Mesodermal cell (in vitro differentiated cells): ENCODE measurements around the gene STRA6.

ENCODE experiments used
- H3K27ac ChIP-seq: 2 replicates; pipeline ENCODE4 v1.7.0; 2013; ENCODE audit warnings: mild to moderate bottlenecking, low read depth, low read length, moderate library complexity; ENCODE audit not compliant: severe bottlenecking
- H3K36me3 ChIP-seq: 2 replicates; pipeline ENCODE4 v1.7.1; 2013; ENCODE audit warnings: mild to moderate bottlenecking, low read length, moderate library complexity; ENCODE audit not compliant: control insufficient read depth, insufficient read depth
- H3K4me1 ChIP-seq: one replicate; pipeline ENCODE4 v1.7.1; 2013; ENCODE audit warnings: mild to moderate bottlenecking, low read length; ENCODE audit not compliant: insufficient read depth, control insufficient read depth, poor library complexity, severe bottlenecking
- H3K4me3 ChIP-seq: 2 replicates; pipeline ENCODE4 v1.7.0; 2013; ENCODE audit warnings: low read length, control low read depth, mild to moderate bottlenecking; ENCODE audit not compliant: insufficient read depth, poor library complexity, severe bottlenecking; ENCODE audit errors: extremely low read depth
- H3K9me3 ChIP-seq: 2 replicates; pipeline ENCODE4 v1.7.1; 2013; ENCODE audit warnings: mild to moderate bottlenecking, low read length, moderate library complexity; ENCODE audit not compliant: control insufficient read depth
- WGBS, 2 experiments: methylation state at CpG; one replicate each; pipeline ENCODE4 v1.1.5; 2013; ENCODE audit warnings: missing lambda C conversion rate in 2 of 2; ENCODE audit not compliant: insufficient coverage in 2 of 2; 5-methylcytosine and 5-hydroxymethylcytosine counted together

The STRA6 gene

DNA sequence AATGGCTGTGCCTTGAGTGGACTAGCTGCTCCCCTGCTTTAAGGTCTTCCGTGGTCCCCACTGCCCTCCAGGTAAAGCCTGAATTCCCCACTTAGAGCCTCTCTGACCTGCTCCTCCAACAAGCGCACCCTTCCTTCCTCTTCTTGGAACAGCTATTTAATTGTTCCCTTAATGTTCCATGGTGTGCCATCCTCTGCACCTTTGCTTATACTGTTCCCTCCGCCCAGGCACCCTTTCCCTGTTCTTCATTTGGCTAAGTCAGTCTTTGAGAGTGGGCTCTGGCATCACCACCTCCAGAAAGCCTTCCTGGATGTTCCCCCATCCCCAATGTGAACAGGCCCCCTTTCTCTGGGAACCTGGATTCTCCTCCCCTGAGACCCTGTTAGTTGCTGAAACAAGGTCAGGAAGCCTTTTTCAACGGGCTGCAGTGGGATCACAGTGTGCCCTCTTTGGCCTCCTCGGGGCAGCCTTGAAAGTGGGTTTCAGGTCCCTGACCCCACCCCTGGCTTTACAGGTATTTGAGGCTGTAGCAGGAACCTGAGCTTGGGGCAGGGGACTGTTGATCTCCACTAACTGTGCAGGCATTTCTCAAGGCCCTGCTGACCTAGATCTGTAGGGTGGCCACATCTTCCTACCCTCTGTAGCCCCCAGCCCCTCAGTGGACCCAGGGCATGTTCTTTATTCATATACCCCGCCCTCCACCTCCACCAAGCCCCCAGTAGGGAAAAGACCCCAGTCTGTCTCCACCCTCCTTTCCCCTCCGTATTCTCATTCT, 24.1 kb downstream of the STRA6 start:
- Histone ChIP-seq H3K27ac (no peak overlapping the region), H3K4me1 (peaks cover 47% of the 10 kb centered on the region), H3K36me3 (peaks cover 4% of the 10 kb centered on the region), H3K4me3 (no peak overlapping the region), H3K9me3 (no peaks in the 10 kb centered on the region)
- WGBS, 2 experiments: 98 to 100% methylated on average over 6 to 7 of the region's 7 CpGs

DNA sequence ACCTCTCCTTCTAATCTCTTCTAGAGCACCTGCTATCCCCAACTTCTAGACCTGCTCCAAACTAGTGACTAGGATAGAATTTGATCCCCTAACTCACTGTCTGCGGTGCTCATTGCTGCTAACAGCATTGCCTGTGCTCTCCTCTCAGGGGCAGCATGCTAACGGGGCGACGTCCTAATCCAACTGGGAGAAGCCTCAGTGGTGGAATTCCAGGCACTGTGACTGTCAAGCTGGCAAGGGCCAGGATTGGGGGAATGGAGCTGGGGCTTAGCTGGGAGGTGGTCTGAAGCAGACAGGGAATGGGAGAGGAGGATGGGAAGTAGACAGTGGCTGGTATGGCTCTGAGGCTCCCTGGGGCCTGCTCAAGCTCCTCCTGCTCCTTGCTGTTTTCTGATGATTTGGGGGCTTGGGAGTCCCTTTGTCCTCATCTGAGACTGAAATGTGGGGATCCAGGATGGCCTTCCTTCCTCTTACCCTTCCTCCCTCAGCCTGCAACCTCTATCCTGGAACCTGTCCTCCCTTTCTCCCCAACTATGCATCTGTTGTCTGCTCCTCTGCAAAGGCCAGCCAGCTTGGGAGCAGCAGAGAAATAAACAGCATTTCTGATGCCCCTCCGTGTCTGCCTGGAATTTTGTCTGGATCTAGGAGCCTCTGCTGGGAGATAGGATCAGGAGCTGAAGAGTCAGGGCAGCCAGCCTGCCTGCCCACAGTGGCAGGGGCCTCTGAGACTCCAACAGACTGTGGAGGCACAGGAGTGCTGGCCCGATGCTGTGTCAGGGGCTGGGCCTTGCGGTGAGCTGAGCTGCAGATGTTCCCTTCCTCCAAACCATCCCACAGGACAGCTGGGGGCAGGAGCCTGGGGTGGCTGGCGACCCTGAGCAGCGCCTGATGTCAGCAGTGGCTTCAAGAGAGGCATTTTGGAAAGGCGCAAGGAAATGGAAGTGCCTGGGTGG, 26.0 kb downstream of the STRA6 start:
- Histone ChIP-seq H3K9me3 (no peaks in the 10 kb centered on the region), H3K4me1 (peaks cover 55% of the 10 kb centered on the region), H3K4me3 (no peak overlapping the region), H3K27ac (peak overlapping the region; percentile 57), H3K36me3 (no peaks in the 10 kb centered on the region)
- WGBS, 2 experiments: 66 to 73% methylated on average over 7 to 10 of the region's 10 CpGs

DNA sequence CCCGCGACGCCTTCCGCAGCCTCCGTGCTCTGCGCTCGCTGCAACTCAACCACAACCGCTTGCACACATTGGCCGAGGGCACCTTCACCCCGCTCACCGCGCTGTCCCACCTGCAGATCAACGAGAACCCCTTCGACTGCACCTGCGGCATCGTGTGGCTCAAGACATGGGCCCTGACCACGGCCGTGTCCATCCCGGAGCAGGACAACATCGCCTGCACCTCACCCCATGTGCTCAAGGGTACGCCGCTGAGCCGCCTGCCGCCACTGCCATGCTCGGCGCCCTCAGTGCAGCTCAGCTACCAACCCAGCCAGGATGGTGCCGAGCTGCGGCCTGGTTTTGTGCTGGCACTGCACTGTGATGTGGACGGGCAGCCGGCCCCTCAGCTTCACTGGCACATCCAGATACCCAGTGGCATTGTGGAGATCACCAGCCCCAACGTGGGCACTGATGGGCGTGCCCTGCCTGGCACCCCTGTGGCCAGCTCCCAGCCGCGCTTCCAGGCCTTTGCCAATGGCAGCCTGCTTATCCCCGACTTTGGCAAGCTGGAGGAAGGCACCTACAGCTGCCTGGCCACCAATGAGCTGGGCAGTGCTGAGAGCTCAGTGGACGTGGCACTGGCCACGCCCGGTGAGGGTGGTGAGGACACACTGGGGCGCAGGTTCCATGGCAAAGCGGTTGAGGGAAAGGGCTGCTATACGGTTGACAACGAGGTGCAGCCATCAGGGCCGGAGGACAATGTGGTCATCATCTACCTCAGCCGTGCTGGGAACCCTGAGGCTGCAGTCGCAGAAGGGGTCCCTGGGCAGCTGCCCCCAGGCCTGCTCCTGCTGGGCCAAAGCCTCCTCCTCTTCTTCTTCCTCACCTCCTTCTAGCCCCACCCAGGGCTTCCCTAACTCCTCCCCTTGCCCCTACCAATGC, 27.1 kb downstream of the STRA6 start:
- 93 to 95% methylated on average over 45 of the region's 45 CpGs for WGBS, 2 experiments
- Histone ChIP-seq H3K9me3 (no peaks in the 10 kb centered on the region), H3K4me1 (peaks cover 53% of the 10 kb centered on the region), H3K36me3 (no peaks in the 10 kb centered on the region), H3K27ac (no peak overlapping the region), H3K4me3 (no peak overlapping the region)

DNA sequence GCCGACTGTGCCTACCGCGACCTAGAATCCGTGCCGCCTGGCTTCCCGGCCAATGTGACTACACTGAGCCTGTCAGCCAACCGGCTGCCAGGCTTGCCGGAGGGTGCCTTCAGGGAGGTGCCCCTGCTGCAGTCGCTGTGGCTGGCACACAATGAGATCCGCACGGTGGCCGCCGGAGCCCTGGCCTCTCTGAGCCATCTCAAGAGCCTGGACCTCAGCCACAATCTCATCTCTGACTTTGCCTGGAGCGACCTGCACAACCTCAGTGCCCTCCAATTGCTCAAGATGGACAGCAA, 27.7 kb downstream of the STRA6 start:
- Histone ChIP-seq H3K27ac (no peak overlapping the region), H3K4me1 (peaks cover 47% of the 10 kb centered on the region), H3K4me3 (no peak overlapping the region), H3K9me3 (no peaks in the 10 kb centered on the region), H3K36me3 (no peaks in the 10 kb centered on the region)
- WGBS, 2 experiments: 96 to 98% methylated on average over 14 of the region's 14 CpGs

DNA sequence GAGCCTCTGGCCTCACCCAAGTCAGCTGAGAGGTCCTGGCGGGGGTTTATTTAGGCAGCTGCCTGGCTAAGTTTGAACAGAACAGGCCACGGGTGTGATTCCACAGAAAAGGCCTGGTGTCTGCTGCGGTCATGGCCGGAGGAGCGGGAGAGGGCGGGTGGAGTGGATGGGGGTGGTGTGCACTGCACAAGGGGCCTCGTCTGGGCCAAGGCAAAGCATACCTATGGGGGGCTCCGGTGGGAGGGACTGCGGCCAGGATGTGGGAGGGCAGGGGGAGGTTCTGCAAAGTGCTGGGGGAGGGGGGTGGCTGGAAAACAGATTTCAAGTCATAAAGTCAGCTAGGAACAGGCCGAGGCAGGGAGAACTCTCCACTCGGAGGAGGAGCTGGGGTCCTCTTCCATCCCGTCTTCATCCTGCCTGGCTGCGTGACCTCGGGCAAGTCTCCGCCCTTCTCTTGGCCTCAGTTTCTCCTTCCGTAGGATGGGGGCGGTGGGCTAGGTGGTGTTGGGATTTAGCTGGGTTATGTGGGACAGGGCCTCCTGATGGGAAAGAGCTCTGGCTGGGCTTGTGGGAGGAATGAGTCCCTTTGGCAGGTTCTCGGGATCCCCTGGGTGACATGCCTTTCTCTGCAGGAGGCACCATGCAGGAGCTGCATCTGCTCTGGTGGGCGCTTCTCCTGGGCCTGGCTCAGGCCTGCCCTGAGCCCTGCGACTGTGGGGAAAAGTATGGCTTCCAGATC, 28.2 kb downstream of the STRA6 start:
- peak overlapping the region; percentile 64 for H3K27ac ChIP-seq
- H3K9me3 ChIP-seq: no peaks in the 10 kb centered on the region
- no peak overlapping the region for H3K4me3 ChIP-seq
- 73 to 83% methylated on average over 13 to 20 of the region's 20 CpGs for WGBS, 2 experiments
- H3K4me1 ChIP-seq: peaks cover 42% of the 10 kb centered on the region
- H3K36me3 ChIP-seq: no peaks in the 10 kb centered on the region

DNA sequence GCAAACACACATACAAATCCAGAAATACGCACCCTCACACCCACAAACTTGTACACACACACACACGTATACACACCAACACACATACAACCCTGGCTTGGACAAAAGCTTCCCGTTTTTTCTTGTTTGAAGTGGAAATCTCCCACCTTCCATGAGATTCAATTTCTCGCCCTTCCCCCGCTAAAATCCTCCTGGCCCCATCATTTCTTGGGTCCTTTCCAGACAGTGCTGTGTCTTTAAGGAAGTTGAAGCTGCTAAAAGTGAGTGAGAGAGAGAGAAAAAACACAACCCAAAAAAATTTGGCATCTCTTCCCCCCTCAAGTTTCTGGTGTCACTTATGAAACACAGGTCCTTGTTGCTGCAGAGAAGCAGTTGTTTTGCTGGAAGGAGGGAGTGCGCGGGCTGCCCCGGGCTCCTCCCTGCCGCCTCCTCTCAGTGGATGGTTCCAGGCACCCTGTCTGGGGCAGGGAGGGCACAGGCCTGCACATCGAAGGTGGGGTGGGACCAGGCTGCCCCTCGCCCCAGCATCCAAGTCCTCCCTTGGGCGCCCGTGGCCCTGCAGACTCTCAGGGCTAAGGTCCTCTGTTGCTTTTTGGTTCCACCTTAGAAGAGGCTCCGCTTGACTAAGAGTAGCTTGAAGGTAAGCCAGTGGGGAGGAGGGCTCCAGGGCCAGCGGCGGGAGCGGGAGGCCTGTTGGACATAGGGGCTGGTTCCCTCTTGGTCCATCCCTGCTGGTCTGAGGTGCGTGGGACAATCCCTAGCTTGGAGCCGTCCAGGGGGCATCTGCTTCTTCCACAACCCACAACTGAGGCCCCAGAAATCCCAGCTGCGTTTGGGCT, 29.0 kb downstream of the STRA6 start, which contains the start of gene ISLR:
Gene ISLR (plus strand): TSS at position 331 of the 839 bp plus-strand sequence. CDS start 1,149 bp downstream, outside the sequence.
- no peak within 1 kb of the TSS for H3K4me3 ChIP-seq
- H3K27ac ChIP-seq: peak within 1 kb of the TSS; percentile 64
- H3K36me3 ChIP-seq: no peaks in the 10 kb centered on the region
- 71 to 75% methylated on average over 14 to 15 of the region's 20 CpGs for WGBS, 2 experiments
- no peaks in the 10 kb centered on the region for H3K9me3 ChIP-seq
- H3K4me1 ChIP-seq: peaks cover 36% of the 10 kb centered on the region

DNA sequence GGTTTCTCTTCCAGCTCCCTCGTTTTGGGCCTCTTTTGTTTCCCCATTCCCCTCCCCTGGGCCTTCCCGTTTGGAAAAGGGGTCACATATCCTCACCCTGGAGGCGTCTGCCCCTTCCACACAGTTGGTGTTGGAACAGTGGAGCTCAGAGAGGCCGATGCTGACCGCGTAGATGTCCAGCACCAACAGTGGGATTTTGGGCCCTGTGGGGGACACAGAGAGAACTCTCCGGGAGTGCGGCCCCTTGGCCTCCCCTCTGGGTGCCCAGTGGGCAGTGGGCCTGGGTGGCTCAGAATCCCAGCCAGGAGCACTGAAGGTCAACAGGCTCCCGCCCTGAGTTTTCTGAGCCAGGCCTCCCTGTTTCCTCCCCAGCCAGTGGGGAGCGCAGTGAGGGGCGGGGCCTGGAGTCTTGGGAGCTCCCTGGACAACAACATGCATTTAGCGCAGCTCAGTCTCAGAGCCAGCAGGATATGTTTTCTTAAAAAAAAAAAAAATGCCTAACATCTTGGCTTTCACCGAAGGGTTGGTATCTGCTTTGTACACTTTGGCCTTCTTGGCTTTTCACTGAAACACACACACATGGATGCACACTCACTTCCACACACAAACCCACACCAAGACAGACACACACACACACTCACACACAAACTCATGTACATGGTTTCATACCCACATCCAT, 29.7 kb downstream of the STRA6 start:
- H3K4me3 ChIP-seq: no peak overlapping the region
- 84 to 87% methylated on average over 7 to 13 of the region's 13 CpGs for WGBS, 2 experiments
- peak overlapping the region; percentile 64 for H3K27ac ChIP-seq

DNA sequence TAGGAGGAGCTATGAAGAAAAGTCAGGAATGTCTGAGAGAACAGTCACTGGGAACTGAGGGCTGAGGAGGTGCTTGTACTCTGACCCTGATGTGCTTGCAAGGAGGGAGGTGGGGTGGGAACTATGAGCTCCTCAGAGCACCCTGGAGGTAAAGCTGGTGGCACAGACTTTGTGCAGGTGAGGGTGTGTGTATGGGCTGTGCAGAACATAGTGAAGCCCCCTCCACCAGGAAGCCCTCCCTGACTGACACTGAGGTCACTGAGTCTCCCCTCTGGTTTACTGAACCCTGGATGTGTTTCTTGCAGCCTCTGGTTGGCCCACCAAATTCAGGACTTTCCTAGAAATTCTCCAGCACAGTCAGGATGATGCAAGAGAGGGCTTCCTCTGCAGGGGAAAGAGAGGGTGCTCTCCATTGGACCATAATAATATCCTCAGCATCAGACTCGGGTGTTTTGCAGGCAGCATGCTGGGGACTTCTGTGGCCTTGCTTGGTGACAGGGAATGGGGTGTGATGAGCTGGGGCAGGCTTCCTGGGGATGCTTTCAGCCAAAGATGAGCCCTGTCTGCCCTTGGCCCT, 30.5 kb downstream of the STRA6 start:
- 100% methylated on average over 1 of the region's 1 CpG; no CpG with 5 or more reads in 1 of the 2 experiments for WGBS, 2 experiments
- Histone ChIP-seq H3K27ac (no peak overlapping the region), H3K9me3 (no peaks in the 10 kb centered on the region), H3K4me1 (peaks cover 30% of the 10 kb centered on the region), H3K36me3 (no peaks in the 10 kb centered on the region), H3K4me3 (no peak overlapping the region)

More for the DNA sequence above, 29.7 kb downstream of the STRA6 start:
- Histone ChIP-seq H3K9me3 (no peaks in the 10 kb centered on the region), H3K4me1 (peaks cover 36% of the 10 kb centered on the region), H3K36me3 (no peaks in the 10 kb centered on the region)
